HCT116 (cell line): ENCODE results near the gene DUS3L.

Experiments used
- ATF3 ChIP-seq: IDR thresholded peaks from 2 replicates; pipeline ENCODE4 v1.6.1; 2012
- CTCF ChIP-seq, 3 experiments: fragments of 200-600 bp in 1 of 3; sonication (generic) in 1 of 3; IDR thresholded peaks in 2 of 3; conservative IDR thresholded peaks in 1 of 3; 2 replicates each; pipeline ENCODE4 v1.5.1; 2012 to 2017; ENCODE audit warnings: low read depth in 2 of 3, low read length in 2 of 3, antibody characterized with exemption in 1 of 3, borderline replicate concordance in 1 of 3, control low read depth in 1 of 3, mild to moderate bottlenecking in 1 of 3, mixed read lengths in 1 of 3, mixed run types in 1 of 3, moderate library complexity in 1 of 3; ENCODE audit not compliant: insufficient read depth in 1 of 3
- FOSL1 ChIP-seq: IDR thresholded peaks from 2 replicates; pipeline ENCODE4 v1.6.1; 2012; ENCODE audit warnings: low read depth
- POLR2A ChIP-seq: IDR thresholded peaks from 2 replicates; pipeline ENCODE4 v1.7.0; 2011; ENCODE audit warnings: borderline replicate concordance; ENCODE audit not compliant: insufficient read depth, insufficient read length; ENCODE audit errors: extremely low read depth
- REST ChIP-seq: IDR thresholded peaks from 2 replicates; pipeline ENCODE4 v1.6.1; 2012; ENCODE audit warnings: low read depth
- ZBTB33 ChIP-seq: IDR thresholded peaks from 2 replicates; pipeline ENCODE4 v1.6.1; 2011; ENCODE audit warnings: mild to moderate bottlenecking, low read length, moderate library complexity; ENCODE audit not compliant: insufficient replicate concordance; ENCODE audit errors: extremely low read depth

- TF ChIP-seq CTCF (IDR thresholded peaks at IDR 0.05 in 2 of 3, conservative IDR thresholded peaks at IDR 0.05 in 1 of 3; ENCODE audit: borderline replicate concordance in 1 of 3, insufficient read depth in 1 of 3, low read depth in 2 of 3, low read length in 2 of 3) (no peak), POLR2A (no peak), FOSL1 (no peak), REST (no peak), ZBTB33 (no peak), ATF3 (no peak)
Measured at GRCh38 chr19:5778402-5778801, 12.6 kb downstream of the DUS3L start.
